OCI-LY3 (cell line): ENCODE measurements around the gene PACRG.

Experiments
- H2AFZ ChIP-seq: fragments of 200-600, 300-600 bp; shearing (Covaris generic); 2 replicates; pipeline ENCODE4 v1.6.0; 2014; ENCODE audit warnings: antibody characterized with exemption, low read depth, low read length
- H3K27ac ChIP-seq: fragments of 200-600, 300-600 bp; sonication (generic); 2 replicates; pipeline ENCODE4 v1.5.1; 2014; ENCODE audit warnings: mild to moderate bottlenecking, low read length, moderate library complexity, mixed read lengths
- H3K27me3 ChIP-seq: fragments of 200-600, 300-600 bp; sonication (generic); 2 replicates; pipeline ENCODE4 v1.6.1; 2014; ENCODE audit warnings: low read depth, low read length, mixed read lengths
- H3K36me3 ChIP-seq: fragments of 200-600, 300-600 bp; sonication (generic); replicated peaks from 2 replicates; pipeline ENCODE3; 2014; ENCODE audit warnings: low read depth, low read length, mixed read lengths
- H3K4me1 ChIP-seq: fragments of 300-600, 200-600 bp; sonication (generic); 2 replicates; pipeline ENCODE4 v1.6.1; 2014; ENCODE audit warnings: low read length, mixed read lengths
- H3K4me2 ChIP-seq: fragments of 200-600, 300-600 bp; sonication (generic); 2 replicates; pipeline ENCODE4 v1.6.1; 2014; ENCODE audit warnings: low read length, mixed read lengths
- H3K4me3 ChIP-seq: fragments of 300-600, 200-600 bp; sonication (generic); 2 replicates; pipeline ENCODE4 v1.5.1; 2014; ENCODE audit warnings: antibody characterized with exemption, mild to moderate bottlenecking, low read length, moderate library complexity
- H3K79me2 ChIP-seq: fragments of 300-600, 200-600 bp; shearing (Covaris generic); 2 replicates; pipeline ENCODE4 v1.6.1; 2014; ENCODE audit warnings: mild to moderate bottlenecking, low read length, mixed read lengths
- H3K9ac ChIP-seq: fragments of 300-600, 200-600 bp; shearing (Covaris generic); 2 replicates; pipeline ENCODE4 v1.6.0; 2014; ENCODE audit warnings: mild to moderate bottlenecking, low read length, moderate library complexity
- H3K9me3 ChIP-seq: fragments of 200-600, 300-600 bp; shearing (Covaris generic); 2 replicates; pipeline ENCODE4 v1.6.1; 2014; ENCODE audit warnings: low read length, mixed read lengths; ENCODE audit not compliant: insufficient read depth
- H4K20me1 ChIP-seq: fragments of 200-600, 300-600 bp; sonication (generic); 2 replicates; pipeline ENCODE4 v1.6.1; 2016; ENCODE audit warnings: low read length, mixed read lengths; ENCODE audit not compliant: insufficient read depth
- EZH2phosphoT487 ChIP-seq: fragments of 200-600 bp; shearing (Covaris generic); IDR thresholded peaks from 2 replicates; pipeline ENCODE4 v1.6.1; 2018; ENCODE audit warnings: antibody characterized with exemption, mixed run types, low read depth
- TF ChIP-seq, protein P1 (sequence below): fragments of 200-600, 300-600 bp; sonication (generic); IDR thresholded peaks from 2 replicates; pipeline ENCODE4 v1.5.1; 2014; ENCODE audit warnings: antibody characterized with exemption, low read length, low read depth

PACRG gene

DNA sequence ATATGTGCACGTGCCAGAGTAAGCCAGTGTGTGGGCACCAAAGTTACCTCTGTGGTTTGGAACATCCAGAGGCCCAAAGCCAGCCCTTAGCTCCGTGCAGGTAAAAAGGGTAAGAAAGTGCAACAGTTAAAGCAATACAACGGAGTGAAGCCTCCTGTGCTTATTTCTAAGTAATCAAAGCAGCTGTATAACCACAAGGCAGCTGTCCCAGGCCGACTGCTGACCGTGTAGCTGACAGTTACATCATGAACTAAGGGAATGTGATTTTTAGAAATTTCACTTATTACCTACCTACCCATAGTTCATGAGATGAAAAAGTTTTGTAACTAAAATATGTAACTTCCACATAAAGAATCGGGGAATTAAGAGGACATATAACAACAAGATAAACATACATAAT is 565.5 kb downstream of the PACRG start:
- TF ChIP-seq, protein P1, sequence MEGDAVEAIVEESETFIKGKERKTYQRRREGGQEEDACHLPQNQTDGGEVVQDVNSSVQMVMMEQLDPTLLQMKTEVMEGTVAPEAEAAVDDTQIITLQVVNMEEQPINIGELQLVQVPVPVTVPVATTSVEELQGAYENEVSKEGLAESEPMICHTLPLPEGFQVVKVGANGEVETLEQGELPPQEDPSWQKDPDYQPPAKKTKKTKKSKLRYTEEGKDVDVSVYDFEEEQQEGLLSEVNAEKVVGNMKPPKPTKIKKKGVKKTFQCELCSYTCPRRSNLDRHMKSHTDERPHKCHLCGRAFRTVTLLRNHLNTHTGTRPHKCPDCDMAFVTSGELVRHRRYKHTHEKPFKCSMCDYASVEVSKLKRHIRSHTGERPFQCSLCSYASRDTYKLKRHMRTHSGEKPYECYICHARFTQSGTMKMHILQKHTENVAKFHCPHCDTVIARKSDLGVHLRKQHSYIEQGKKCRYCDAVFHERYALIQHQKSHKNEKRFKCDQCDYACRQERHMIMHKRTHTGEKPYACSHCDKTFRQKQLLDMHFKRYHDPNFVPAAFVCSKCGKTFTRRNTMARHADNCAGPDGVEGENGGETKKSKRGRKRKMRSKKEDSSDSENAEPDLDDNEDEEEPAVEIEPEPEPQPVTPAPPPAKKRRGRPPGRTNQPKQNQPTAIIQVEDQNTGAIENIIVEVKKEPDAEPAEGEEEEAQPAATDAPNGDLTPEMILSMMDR: no peak
- TF ChIP-seq EZH2phosphoT487: no peak
- no peak overlapping the region for H2AFZ ChIP-seq
- no peak overlapping the region for H3K9ac ChIP-seq

DNA sequence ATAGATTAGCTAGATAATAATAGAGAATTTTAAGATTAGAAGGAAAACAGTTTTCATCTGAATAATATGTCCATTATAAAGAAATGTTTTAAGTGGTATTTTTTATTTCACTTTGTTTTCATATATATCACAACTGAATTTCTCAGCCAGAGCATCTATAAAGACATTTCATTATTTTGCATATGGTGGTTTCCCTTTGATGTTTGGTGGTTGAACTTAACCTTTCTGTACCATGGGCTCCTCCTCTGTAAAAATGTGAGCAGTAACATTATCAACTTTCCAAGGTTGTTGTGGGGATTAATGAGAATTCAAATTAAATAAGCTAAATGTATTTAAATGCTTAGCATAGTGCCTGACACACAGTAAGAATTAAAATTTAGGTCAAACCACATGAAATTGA is 567.0 kb downstream of the PACRG start:
- Histone ChIP-seq H3K4me2 (no peak overlapping the region), H3K79me2 (no peaks in the 10 kb centered on the region), H2AFZ (no peak overlapping the region), H3K4me1 (no peaks in the 10 kb centered on the region), H3K9ac (no peak overlapping the region), H3K27me3 (no peaks in the 10 kb centered on the region), H4K20me1 (no peaks in the 10 kb centered on the region), H3K9me3 (no peaks in the 10 kb centered on the region), H3K36me3 (no peaks in the 10 kb centered on the region), H3K27ac (no peak overlapping the region), H3K4me3 (no peak overlapping the region)
- TF ChIP-seq, protein P1: no peak
- TF ChIP-seq EZH2phosphoT487: no peak

More for the DNA sequence above, 565.5 kb downstream of the PACRG start:
- no peaks in the 10 kb centered on the region for H3K27me3 ChIP-seq
- no peak overlapping the region for H3K4me3 ChIP-seq
- no peaks in the 10 kb centered on the region for H3K36me3 ChIP-seq
- H3K9me3 ChIP-seq: no peaks in the 10 kb centered on the region
- H3K4me1 ChIP-seq: no peaks in the 10 kb centered on the region
- H3K79me2 ChIP-seq: no peaks in the 10 kb centered on the region
- no peak overlapping the region for H3K4me2 ChIP-seq
- H4K20me1 ChIP-seq: no peaks in the 10 kb centered on the region
- no peak overlapping the region for H3K27ac ChIP-seq

DNA sequence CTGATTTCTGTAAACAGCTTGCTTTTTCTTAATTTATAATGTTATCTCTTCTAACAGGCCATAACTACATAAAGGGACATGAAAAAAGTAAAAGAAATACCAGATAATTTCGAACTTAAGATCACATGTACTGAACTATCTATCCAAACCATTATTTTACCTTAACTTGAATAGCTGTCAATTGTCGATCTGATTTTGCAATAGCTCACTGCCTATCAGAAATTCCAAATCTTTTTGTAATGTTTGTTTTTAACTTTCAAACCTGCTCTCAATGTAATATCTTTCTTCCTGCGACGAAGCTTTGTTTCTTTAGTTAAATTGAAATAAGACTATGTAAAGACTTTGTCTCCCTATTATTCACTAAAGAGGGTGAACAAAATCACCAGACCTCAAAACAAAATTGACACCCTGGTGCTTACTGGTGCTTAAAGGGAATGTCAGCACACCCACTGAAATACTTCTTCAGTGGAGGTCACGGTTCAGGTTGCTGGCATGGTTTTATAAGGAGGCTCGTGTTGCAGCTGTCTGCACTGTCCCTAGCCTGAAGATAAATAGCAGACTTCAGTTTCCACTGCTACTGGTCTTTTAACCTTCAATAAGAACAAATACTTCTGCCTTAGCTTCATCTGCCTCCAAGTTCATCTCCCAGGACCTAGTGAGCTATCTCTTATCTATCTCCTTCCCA is 569.2 kb downstream of the PACRG start:
- Histone ChIP-seq H3K4me1 (no peaks in the 10 kb centered on the region), H2AFZ (no peak overlapping the region), H3K36me3 (no peaks in the 10 kb centered on the region), H3K9ac (no peak overlapping the region), H3K27ac (no peak overlapping the region), H3K79me2 (no peaks in the 10 kb centered on the region), H3K27me3 (no peaks in the 10 kb centered on the region), H3K4me3 (no peak overlapping the region), H4K20me1 (no peaks in the 10 kb centered on the region), H3K9me3 (no peaks in the 10 kb centered on the region), H3K4me2 (no peak overlapping the region)
- no peak for TF ChIP-seq EZH2phosphoT487
- TF ChIP-seq, protein P1: no peak

DNA sequence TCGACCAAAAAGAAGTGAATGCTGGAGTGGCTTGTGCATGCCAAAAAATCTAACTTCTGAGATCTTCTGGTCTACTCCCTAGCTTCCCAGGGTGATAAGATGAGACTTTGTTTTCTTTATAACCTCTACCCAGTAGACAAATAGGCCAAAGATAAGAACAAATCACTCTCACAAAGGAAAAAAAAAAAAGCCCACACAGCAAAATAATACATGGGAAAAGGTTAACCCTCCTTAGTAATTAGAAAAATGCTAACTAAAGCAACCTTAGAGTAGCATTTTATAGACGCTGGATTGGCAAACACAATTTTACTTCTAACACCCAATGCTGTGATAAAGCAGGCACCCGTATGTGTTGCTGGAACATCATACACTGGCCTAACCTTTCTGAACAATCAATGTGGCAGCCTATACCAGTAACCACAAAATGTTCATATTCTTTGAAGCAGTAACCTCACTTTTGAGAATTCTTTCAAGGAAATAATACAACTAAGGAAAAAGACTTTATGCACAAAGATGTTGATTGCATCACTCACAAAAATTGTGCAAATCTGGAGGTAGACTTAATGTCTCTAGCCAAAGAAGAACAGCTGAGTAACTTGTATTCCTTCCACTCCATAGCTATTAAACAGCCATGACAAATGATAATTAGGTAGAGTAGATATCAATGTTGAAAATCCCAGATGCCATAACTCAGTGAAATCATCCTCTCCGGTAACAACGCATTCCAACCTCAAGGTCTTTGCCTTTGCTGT is 570.5 kb downstream of the PACRG start:
- Histone ChIP-seq H3K4me1 (no peaks in the 10 kb centered on the region), H3K27ac (no peak overlapping the region), H3K4me3 (no peak overlapping the region), H3K4me2 (no peak overlapping the region), H3K9ac (no peak overlapping the region), H3K9me3 (no peaks in the 10 kb centered on the region), H3K36me3 (no peaks in the 10 kb centered on the region), H3K27me3 (no peaks in the 10 kb centered on the region), H3K79me2 (no peaks in the 10 kb centered on the region), H2AFZ (no peak overlapping the region), H4K20me1 (no peaks in the 10 kb centered on the region)
- no peak for TF ChIP-seq EZH2phosphoT487
- TF ChIP-seq, protein P1: no peak
